ENCODE data around the gene HBS1L.

GRCh38 chr6:134980846-134981245, 73.8 kb downstream of the HBS1L start:
- TF ChIP-seq CTCF (IDR thresholded peaks at IDR 0.05), result no peak
- TF ChIP-seq POLR2A (IDR thresholded peaks at IDR 0.05), result no peak

Measured in uterus (tissue), 2 donors.